ENCODE results near the gene SNX25.
"Not testable (repeated sequence)": the region's sequence is repeated elsewhere in the genome, so short reads cannot be mapped to it uniquely, and the experiment has no call there.

SNX25 gene

DNA sequence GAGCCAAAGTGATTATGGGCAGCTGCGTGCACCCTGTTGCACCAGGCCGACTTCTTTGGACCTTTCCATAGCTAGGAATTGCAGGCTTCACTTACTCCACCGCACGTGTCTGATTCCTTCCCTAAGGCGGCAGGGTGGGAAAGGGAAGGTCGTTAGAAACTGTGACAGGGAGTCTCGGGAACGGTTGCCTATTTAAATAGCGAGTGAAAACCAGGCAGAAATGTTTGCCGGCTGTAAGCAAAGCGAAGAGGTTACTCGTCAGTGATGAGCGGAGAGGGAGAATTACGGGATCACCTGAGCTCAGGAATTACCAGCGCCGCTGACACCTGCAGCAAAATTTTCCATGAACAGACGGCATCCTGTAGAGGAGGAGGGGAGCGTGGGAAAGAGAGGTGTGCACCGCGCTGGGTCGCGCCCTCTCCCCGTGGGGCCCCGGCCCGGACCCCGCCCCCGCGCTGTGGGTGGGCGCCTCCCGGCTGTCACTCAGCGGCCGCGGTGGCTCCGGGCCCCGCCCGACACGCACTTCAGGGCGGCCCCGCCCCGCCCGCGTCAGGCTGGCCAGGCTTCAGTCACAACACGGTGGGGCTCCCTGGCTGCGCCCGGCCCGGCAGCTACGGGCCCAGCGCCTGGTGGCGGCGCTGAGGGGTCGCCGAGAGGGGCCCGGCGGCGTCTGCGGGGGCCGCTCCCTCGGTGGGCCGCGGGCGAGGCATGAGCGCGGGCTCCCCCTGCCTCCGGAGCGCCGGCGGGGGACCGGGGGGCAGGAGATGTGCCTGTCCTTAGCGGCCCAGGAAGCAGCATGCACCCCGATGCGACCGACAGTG, at the start of gene SNX25:
Gene SNX25 (plus strand): TSS at position 568 of the 821 bp plus-strand sequence. CDS start 229 bp downstream, at position 797.
- DNase-seq (ENCODE audit: low spot score), result peak; percentile 87
- FAIRE-seq, result no peak

- no peak for DNase-seq (ENCODE audit: low spot score)
These were observed 43.8 kb upstream of the SNX25 start for GRCh38 chr4:185165605-185166063.

GRCh38 chr4:185167234-185167633, 42.2 kb upstream of the SNX25 start:
- DNase-seq (ENCODE audit: low spot score) (no peak), FAIRE-seq (no peak)

More at GRCh38 chr4:185165605-185166063, 43.8 kb upstream of the SNX25 start:
- no peak for FAIRE-seq

- DNase-seq (ENCODE audit: low spot score) (no peak), FAIRE-seq (no peak)
These were observed 37.9 kb upstream of the SNX25 start for GRCh38 chr4:185171373-185172071.

DNA sequence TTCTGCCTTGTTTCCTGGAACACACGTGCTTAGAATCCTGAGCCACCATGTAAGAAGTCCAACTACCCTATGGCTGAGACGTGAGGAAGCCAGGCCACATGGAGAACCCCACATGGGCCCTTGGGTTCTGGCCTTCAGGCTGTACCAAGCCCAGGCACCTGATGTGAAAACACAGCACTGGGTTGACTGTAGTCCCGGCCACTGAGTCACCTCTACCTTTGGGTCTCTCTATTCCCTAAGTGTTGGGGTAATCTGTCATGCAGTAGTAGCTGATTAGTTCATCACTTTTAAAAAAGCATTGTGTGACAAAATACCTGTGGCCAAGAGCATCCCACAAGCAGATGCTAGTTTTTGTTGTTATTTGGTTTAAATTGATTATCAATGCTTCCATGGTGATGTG, 29.9 kb upstream of the SNX25 start:
- DNase-seq (ENCODE audit: low spot score), result no peak
- FAIRE-seq, result no peak

DNA sequence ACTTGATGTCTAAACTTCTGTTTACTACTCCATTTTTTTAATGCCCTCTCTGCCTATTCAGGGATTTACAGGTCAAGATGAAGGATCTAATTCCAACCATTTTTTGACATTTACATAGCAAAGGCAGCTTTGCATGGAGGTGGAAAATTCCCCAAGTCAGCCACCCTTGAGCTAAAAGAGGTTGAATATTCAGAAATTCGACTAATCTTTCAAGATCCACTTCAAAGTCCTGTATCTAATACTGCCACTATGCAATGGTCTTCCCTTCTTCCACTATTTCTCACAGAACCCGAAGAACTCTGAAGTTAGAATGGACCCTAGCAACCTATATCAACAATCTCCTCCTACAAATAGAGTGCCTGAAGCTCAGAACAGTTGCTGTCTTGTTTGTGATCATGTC, 27.2 kb upstream of the SNX25 start:
- FAIRE-seq, result no peak
- DNase-seq (ENCODE audit: low spot score), result no peak

- FAIRE-seq (no peak), DNase-seq (ENCODE audit: low spot score) (peak; percentile 60)
These were observed 25.6 kb upstream of the SNX25 start for GRCh38 chr4:185183622-185184281.

DNA sequence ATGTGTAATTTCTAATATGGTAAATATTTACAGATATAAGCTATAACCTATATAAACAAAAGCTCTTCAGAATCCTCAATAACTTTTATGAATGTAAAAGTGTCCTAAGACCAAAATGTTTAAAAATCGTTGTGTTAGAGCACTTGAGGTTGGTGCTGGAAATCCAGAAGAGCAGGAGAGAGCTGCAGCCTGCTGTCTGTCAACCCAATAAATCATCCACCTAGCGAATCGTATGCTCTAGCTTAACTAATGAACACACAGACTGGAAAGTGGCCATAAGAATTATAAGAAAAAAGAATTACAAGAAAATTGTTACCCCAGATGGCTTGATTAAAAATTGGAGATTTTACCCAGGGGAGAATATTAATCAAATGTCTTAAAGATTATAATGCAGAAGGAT, 22.6 kb upstream of the SNX25 start:
- no peak for FAIRE-seq
- no peak for DNase-seq (ENCODE audit: low spot score)

GRCh38 chr4:185189606-185190305, 19.6 kb upstream of the SNX25 start:
- FAIRE-seq (no peak), DNase-seq (ENCODE audit: low spot score) (no peak)

- no peak for FAIRE-seq
- DNase-seq (ENCODE audit: low spot score), result no peak
These were observed 19.0 kb upstream of the SNX25 start for GRCh38 chr4:185190306-185190856.

DNA sequence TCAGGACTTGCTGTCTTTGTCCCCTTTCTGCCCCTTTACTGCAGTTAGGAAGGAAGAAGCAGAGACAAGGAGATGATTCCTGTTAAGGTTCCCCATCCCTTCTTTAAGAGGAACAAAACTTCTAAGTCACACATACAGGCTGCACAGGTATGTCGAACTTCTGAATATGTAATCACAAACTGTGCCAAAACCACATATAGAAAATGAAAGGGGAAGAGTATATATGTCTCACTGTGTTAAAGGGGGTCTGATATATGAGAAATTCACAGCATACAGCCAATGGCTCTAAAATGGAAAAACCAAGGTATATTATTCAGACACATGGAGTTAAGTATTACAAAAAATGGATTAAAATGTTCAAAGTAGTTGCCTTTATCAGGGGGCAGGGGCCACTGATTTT, 17.3 kb upstream of the SNX25 start:
- no peak for FAIRE-seq
- no peak for DNase-seq (ENCODE audit: low spot score)

DNA sequence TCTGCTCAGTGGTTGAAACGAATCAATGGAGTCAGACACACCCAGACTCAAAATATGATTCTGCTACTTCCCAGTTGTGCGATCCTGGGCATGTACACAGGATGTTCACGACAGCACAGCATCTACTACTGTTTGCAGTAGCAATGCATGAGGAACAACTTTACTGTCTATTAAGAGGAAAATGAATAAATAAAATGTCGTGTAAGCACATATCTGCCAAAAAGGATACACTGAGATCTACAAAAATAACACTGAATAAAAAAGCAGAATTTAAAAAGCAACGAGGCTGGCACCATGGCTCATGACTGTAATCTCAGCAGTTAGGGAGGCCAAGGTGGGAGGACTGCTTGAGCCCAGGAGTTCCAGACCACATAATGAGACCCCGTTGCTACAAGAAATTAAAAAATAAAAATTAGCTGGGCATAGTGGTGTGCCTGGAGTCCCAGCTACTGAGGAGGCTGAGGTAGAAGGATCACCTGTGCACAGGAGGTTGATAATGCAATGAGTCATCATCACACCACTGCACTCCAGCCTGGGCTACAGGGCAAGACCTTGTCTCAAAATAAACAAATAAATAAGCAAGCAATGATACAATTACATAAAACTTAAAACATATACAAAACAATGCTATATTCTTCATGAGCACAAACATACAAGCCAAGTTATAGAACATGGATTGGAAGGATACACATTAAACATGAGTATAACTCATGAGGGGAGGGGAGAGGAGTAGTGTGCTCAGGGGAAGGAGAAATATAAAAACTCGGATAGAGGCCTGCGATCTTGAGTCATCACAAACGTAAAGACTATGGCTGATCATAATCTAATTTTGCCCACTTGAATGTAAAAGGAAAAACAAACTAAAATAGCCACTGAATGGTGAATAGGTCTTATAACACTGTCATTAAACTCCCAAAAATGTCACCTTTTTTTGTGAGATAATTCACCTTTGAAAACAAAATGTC, 14.2 kb upstream of the SNX25 start:
- FAIRE-seq (no peak), DNase-seq (ENCODE audit: low spot score) (no peak)

DNA sequence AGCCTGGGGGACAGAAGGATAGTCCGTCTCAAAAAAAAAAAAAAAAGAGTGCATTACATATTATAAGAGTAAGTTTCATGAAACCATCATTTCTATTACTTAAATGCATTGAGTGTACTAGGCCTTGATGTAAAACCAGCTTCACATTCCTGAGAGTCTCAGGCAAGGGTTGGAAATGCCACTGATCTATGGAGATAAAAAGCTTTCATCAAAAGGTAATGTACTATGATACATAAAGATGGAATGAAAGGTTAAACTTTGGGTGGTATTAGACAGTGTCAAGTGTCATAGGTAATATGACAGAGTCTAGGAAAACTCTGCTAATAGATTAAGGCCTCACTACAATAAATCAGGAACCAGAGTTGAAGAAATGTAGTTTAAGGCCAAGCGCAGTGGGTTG, 13.0 kb upstream of the SNX25 start:
- DNase-seq (ENCODE audit: low spot score) (no peak), FAIRE-seq (no peak)

DNA sequence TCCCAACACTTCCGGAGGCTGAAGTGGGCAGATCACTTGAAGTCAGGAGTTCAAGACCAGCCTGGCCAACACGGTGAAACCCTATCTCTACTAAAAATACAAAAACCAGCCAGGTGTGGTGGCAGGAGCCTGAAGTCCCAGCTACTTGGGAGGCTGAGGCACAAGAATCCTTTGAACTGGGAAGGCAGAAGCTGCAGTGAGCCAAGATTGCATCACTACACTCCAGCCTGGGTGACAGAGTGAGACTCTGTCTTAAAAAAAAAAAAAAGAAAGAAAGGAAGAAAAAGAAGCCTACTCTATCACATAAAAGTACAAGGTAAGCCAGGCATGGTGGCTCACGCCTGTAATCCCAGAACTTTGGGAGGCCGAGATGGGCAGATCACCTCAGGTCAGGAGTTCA, 11.2 kb upstream of the SNX25 start:
- not testable (repeated sequence) for DNase-seq (ENCODE audit: low spot score); FAIRE-seq

DNA sequence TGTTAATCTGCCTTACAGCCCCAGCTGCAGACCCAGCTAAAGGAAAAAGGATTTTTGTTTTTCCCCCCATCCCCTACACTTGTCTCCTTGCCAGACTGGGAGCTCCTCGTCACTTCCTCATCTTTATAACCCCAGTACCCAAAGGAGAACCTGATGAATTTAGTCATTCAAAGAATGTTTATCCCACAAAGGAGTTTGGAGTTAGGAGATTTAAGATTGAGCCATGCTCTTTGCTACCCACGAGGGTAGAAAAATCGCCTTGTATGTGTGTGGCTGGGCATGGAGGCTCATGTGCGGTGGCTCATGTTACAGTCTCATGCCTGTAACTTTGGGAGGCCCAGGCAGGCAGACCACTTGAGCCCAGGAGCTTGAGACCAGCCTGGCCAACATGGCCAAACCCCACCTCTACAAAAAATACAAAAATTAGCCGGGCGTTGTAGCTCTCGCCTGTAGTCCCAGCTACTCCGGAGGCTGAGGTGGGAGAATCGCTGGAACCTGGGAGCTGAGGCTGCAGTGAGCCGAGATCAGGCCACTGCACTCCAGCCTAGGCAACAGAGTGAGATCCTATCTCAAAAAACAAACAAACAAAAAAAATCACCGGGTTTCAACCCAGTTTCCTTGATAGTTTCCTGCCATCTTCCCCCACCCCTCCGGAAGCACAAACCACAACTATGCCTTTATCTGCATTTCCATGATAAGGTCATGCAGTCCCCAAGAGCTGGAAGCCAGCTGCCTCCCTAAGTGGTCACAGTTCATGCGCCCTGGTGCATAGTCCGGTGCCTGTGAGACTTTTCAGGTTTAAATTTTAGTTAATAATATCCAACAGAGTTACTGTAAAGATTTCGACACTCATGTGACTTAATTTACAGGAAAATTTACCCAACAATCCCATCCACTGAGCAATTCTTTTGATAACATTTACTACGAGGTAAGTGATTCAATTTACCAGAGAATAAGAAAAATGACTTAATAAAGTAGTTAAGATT, 7.1 kb upstream of the SNX25 start:
- FAIRE-seq, result no peak
- DNase-seq (ENCODE audit: low spot score), result no peak

DNA sequence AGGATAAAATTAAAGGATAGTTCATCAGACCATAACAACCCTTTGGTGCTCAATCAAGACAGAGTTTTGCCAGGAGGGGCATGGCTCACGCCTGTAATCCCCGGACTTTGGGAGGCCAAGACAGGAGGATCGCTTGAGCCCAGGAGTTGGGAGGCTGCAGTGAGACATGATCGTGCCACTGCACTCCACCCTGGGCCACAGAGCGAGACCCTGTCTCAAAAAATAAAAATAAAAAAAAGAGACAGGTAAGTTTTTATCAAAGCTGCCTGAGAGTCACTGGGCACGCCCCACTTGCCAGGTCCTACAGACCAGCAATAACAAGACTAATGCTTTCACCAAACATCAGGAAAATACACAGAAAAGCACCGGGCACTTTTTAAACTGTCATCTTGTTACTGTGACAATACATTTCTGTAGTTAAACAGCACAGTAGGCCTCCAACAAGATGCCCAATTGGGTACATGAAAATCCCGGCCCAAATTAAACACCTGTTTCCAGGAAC, 6.4 kb upstream of the SNX25 start:
- no peak for DNase-seq (ENCODE audit: low spot score)
- FAIRE-seq, result no peak

DNA sequence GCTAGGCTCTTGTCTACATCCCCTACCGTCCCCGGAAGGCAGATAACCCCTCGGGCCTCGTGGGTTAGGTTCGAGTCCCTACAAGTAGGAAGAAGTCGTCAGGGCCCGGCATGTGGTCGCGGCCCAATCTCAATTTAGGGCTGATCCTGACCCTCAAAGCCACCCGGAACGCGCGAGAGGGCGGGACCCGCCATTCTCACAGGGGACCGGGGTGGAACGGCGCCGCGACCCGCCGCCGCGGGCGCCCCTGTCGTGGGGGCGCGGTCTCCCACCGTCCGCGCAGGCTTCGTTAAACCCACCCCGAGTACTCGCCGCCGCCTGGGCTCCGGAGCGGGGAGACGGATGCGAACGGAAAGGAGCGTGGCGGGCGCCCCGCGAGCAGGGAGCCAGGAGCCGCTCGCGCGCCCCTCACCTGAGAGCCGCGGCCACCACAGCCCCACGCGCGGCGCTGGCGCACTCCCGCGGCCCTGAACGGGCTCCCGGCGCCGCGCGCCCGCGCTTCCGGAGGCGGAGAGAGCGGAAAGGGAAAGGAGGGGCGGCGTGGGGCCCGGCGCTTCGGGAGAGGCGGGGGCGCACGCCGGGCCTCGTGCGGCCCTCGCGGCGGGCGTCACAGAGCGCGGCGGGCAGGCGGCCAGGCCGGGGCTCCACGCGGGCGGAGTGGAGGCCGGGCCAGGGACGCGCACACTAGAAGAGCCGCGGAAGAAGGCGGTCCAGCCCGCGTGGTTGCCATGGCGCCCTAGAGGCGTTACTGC, 5.7 kb upstream of the SNX25 start, which contains the start of gene CFAP97:
Gene CFAP97 (minus strand): TSS at position 515 of the 752 bp plus-strand sequence. CDS start 12,804 bp downstream, outside the sequence.
- peak; percentile 9 for FAIRE-seq
- DNase-seq (ENCODE audit: low spot score), result peak; percentile 82

All from urothelium cell line (cell line).